Erythroblast (primary cell): ENCODE data around the gene APLP1.

Experiments used
- GATA1 ChIP-seq: IDR thresholded peaks from 2 replicates; pipeline ENCODE4 v1.6.1; 2011; ENCODE audit warnings: low read depth, mild to moderate bottlenecking, control low read depth, low read length, moderate library complexity
- POLR2A ChIP-seq: IDR thresholded peaks from 2 replicates; pipeline ENCODE4 v1.6.1; 2011; ENCODE audit warnings: mild to moderate bottlenecking, low read length

DNA sequence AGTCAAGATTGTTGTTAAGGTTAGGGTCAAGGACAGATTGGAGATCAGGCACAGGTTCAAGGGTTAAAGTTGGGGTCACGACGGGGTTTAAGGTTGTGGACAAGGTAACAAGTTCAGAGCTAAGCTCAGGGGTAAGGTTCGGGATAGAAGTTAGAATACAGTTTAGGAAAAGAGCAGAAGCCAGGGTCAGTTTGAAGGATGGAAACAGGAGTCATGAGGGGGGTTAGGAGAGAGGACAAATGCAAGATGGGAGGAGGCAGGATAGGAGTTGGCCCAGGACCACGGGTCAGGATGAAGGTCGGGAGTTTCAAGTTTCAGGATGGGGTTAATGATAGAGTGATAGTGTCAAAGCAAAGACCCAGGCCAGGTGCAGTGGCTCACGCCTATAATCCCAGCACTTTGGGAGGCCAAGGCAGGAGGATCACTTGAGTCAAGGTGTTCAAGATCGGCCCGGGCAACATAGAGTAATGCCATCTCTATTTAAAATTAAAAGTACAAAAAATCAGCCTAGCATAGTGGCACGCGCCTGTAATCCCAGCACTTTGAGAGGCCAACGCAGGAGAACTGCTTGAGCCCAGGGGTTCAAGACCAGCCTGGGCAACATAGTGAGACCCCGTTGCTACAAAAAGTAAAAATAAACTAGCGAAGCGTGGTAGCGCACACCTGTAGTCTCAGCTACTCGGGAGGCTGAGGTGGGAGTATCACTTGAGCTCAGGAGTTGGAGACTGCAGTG lies 23.7 kb upstream of the APLP1 start:
- TF ChIP-seq POLR2A (no peak), GATA1 (no peak)
